Hepatocyte (in vitro differentiated cells): Measurements from ENCODE around the gene ZMYM2.

Experiments used
- CTCF ChIP-seq: fragments of 200-600 bp; sonication (generic); IDR thresholded peaks from 2 replicates; pipeline ENCODE4 v1.5.1; 2016; ENCODE audit warnings: antibody characterized with exemption, mild to moderate bottlenecking; ENCODE audit not compliant: poor library complexity
- EZH2 ChIP-seq: fragments of 200-600 bp; sonication (generic); IDR thresholded peaks from 2 replicates; pipeline ENCODE4 v1.6.1; 2016; ENCODE audit warnings: antibody characterized with exemption, mild to moderate bottlenecking, borderline replicate concordance
- EZH2phosphoT487 ChIP-seq: fragments of 200-600 bp; sonication (generic); IDR thresholded peaks from one replicate; pipeline ENCODE4 v1.6.1; 2018; ENCODE audit warnings: antibody characterized with exemption, mild to moderate bottlenecking, low read depth, moderate library complexity; ENCODE audit not compliant: unreplicated experiment, severe bottlenecking

DNA sequence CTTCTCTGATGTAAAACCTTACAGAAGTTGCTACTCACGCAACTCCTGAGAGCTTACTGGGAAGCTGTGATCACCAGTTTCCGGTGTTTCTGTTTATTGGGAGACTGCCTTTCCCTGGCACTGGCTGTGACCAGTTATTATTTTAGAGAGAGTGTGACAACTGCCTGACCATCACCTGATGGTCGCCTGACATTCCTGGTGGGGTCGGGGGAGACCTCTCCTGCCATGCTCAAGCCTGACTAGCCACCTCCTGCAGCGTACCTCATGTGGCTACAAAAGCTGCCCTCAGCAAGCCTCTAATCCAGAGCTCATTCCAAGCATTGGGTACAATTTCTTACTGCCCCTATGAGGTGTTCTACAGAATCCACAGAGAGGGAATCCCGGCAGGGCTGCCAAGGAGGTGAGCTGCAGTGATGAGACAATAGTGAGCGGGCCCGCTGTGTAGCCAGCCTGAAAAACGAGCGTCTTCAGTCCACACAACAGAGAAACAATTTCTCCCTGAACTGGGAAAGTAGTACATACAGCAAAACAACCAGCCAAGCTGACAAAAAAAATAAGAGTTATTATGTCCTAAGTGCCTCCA lies 173.6 kb downstream of the ZMYM2 start:
- no peak for TF ChIP-seq CTCF
- TF ChIP-seq EZH2phosphoT487: no peak
- TF ChIP-seq EZH2: no peak
